K562 (cell line): Measurements from ENCODE around the gene SERPIND1. TPM values are rescaled to one million over a fixed set of nuclear protein-coding genes. Genes with fewer than 3 reads are reported as not detected.

Experiments
- DIDO1 ChIP-seq: fragments of 450-650 bp; IDR thresholded peaks from 2 replicates; pipeline ENCODE4 v1.6.1; 2016; ENCODE audit warnings: low read depth, missing biosample characterization, missing genetic modification characterization
- DNMT1 ChIP-seq: fragments of 450-650 bp; IDR thresholded peaks from 2 replicates; pipeline ENCODE4 v1.6.1; 2016; ENCODE audit warnings: antibody characterized with exemption, mild to moderate bottlenecking
- MAFK ChIP-seq: IDR thresholded peaks from 2 replicates; pipeline ENCODE4 v1.6.1; 2011; ENCODE audit warnings: low read length, improper control_type of control experiment
- MYBL2 ChIP-seq, 2 experiments: fragments of 450-650 bp in 1 of 2; sonication (generic) in 1 of 2; formaldehyde crosslinking in 1 of 2; IDR thresholded peaks; 2 replicates each; pipeline versions ENCODE4 v1.6.1 to v1.8.1; 2017 to 2022; ENCODE audit warnings: borderline replicate concordance in 1 of 2, inconsistent platforms in 1 of 2, low read depth in 1 of 2, mild to moderate bottlenecking in 1 of 2, missing genetic modification reagents in 1 of 2, moderate library complexity in 1 of 2
- NONO ChIP-seq, 2 experiments: fragments of 200-400 bp in 1 of 2; fragments of 450-650 bp in 1 of 2; formaldehyde crosslinking in 1 of 2; IDR thresholded peaks; 2 replicates each; pipeline ENCODE4 v1.6.1; 2017; ENCODE audit warnings: low read depth in 2 of 2, mild to moderate bottlenecking in 2 of 2, moderate library complexity in 2 of 2, low read length in 1 of 2
- PPARD ChIP-seq: fragments of 250-450 bp; sonication (Bioruptor Pico); IDR thresholded peaks from 2 replicates; pipeline ENCODE4 v1.8.0; 2022; ENCODE audit warnings: inconsistent platforms, mild to moderate bottlenecking, moderate library complexity
- RFX1 ChIP-seq: fragments of 450-650 bp; IDR thresholded peaks from 2 replicates; pipeline ENCODE4 v1.6.1; 2016; ENCODE audit warnings: mild to moderate bottlenecking, moderate library complexity
- RUNX1 ChIP-seq: sonication (generic); IDR thresholded peaks from 2 replicates; pipeline ENCODE4 v1.6.1; 2016; ENCODE audit warnings: antibody characterized with exemption, low read depth
- SAP30 ChIP-seq: fragments of 200-600 bp; sonication (generic); IDR thresholded peaks from 2 replicates; pipeline ENCODE4 v1.6.1; 2012; ENCODE audit warnings: borderline replicate concordance, low read depth, mild to moderate bottlenecking, moderate library complexity, low read length, control low read depth, inconsistent platforms; ENCODE audit not compliant: insufficient read depth, poor library complexity, severe bottlenecking
- SMAD2 ChIP-seq: fragments of 150-350 bp; IDR thresholded peaks from 2 replicates; pipeline ENCODE4 v1.6.1; 2014; ENCODE audit warnings: low read depth, mild to moderate bottlenecking, low read length
- TAF9B ChIP-seq: fragments of 450-650 bp; IDR thresholded peaks from 2 replicates; pipeline ENCODE4 v1.6.1; 2018; ENCODE audit warnings: mild to moderate bottlenecking; ENCODE audit not compliant: partially characterized antibody
- TEAD4 ChIP-seq, 2 experiments: sonication (generic) in 1 of 2; formaldehyde crosslinking in 1 of 2; IDR thresholded peaks; 2 replicates each; pipeline versions ENCODE4 v1.6.1 to v1.8.0; 2012 to 2022; ENCODE audit warnings: borderline replicate concordance in 1 of 2, inconsistent platforms in 1 of 2, low read length in 1 of 2, mild to moderate bottlenecking in 1 of 2, missing genetic modification reagents in 1 of 2
- XRCC4 ChIP-seq: IDR thresholded peaks from one replicate; pipeline ENCODE4 v1.6.1; 2011; ENCODE audit not compliant: insufficient read depth, insufficient read length; ENCODE audit errors: extremely low read depth
- ZC3H4 ChIP-seq: sonication (generic); formaldehyde crosslinking; IDR thresholded peaks from 2 replicates; pipeline ENCODE4 v1.9.0; 2021; ENCODE audit warnings: missing genetic modification reagents, borderline replicate concordance
- ZC3H8 ChIP-seq: fragments of 450-650 bp; IDR thresholded peaks from 2 replicates; pipeline ENCODE4 v1.6.1; 2017
- ZNF143 ChIP-seq: sonication (generic); formaldehyde crosslinking; IDR thresholded peaks from 2 replicates; pipeline ENCODE4 v1.9.0; 2022; ENCODE audit warnings: mild to moderate bottlenecking, missing genetic modification reagents
- ZNF764 ChIP-seq: fragments of 250-450 bp; sonication (Bioruptor Pico); IDR thresholded peaks from 2 replicates; pipeline ENCODE4 v1.4.0; 2020; ENCODE audit warnings: low read depth, mild to moderate bottlenecking, moderate library complexity
- polyA plus RNA-seq, 8 experiments: library from polyadenylated mRNA; depleted of rRNA in 4 of 8; stranded (reverse) in 5 of 8; unstranded in 3 of 8; fragments of >200 nt; fragmentation: Nextera tagmentation in 2 of 8; fragmentation: Illumina TruSeq in 1 of 8; extraction: Ambion mirVana in 2 of 8; extraction: Trizol in 1 of 8; gene quantifications; 2 replicates each; pipeline versions ENCODE4 v1.2.1 to v1.2.3, GENCODE V29; 2011 to 2014; ENCODE audit warnings: inconsistent platforms in 1 of 8, missing spikeins in 1 of 8
- total RNA-seq, 7 experiments: library from RNA; depleted of rRNA in 6 of 7; stranded (reverse); fragments of >200 nt in 6 of 7; fragmentation: Illumina TruSeq in 2 of 7; extraction: Trizol in 2 of 7; gene quantifications; 2 replicates each; pipeline versions ENCODE4 v1.2.1 to v1.2.3, GENCODE V29; 2011 to 2021; ENCODE audit warnings: low replicate concordance in 1 of 7
- TF ChIP-seq, protein P1 (sequence below): sonication (generic); formaldehyde crosslinking; IDR thresholded peaks from 2 replicates; pipeline ENCODE4 v1.8.1; 2023; ENCODE audit warnings: mild to moderate bottlenecking, missing genetic modification reagents
- TF ChIP-seq, protein P2 (sequence below), 2 experiments: fragments of 450-650 bp; conservative IDR thresholded peaks; 2 replicates each; pipeline ENCODE4 v1.6.1; 2017; ENCODE audit warnings: mild to moderate bottlenecking in 2 of 2, moderate library complexity in 2 of 2
- TF ChIP-seq, protein P3 (sequence below): fragments of 250-450 bp; sonication (Bioruptor Pico); IDR thresholded peaks from 2 replicates; pipeline ENCODE4 v1.8.0; 2022; ENCODE audit warnings: moderate library complexity, mild to moderate bottlenecking, inconsistent platforms
- TF ChIP-seq, protein P4 (sequence below): IDR thresholded peaks from 2 replicates; pipeline ENCODE4 v1.6.1; 2012; ENCODE audit warnings: low read depth, low read length, improper control_type of control experiment, borderline replicate concordance

SERPIND1 gene
- total and polyA plus RNA-seq, 9 of the 15 experiments (the other 6 are each of a cell fraction or from before 2014, with no cell fraction given), result 0.04 to 0.11 (median 0.09) TPM; not detected in 6

DNA sequence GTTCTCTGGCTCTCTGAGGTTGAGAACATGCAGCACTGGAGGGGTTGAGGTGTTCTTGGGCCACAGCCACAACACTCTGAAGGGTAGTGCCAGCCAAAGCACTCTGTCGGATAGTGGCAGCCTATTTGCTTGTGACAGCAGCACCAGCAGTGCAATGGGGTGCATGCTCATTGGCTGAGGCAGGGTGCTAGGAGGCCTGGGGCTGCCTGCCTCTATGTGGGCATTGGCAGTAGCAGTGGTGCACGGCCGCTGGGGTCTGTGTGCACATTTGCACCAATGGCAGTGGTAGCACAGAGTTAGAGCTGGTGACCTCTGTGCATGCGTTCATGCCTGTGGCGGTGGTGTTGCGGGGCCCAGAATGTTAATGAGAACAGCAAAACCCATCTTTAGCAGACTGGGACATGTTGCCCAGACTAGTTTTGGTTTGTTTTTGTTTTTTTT is 59.3 kb downstream of the SERPIND1 start (continued):
- TF ChIP-seq TAF9B (no peak), MYBL2 (IDR thresholded peaks at IDR 0.05; ENCODE audit: low read depth) (no peak), MYBL2 (CRISPR knock-in tag; IDR thresholded peaks at IDR 0.05; ENCODE audit: borderline replicate concordance) (no peak; the same call in 1 of the 2 replicates), NONO (IDR thresholded peaks at IDR 0.05; ENCODE audit: low read depth in 2 of 2, low read length in 1 of 2) (no peak), SMAD2 (no peak), SAP30 (no peak), MAFK (no peak), XRCC4 (no peak), ZC3H4 (0 out of 2 replicates have a peak, but pooled peaks have one; percentile 17), ZNF764 (no peak), DIDO1 (tag) (no peak), TEAD4 (IDR thresholded peaks at IDR 0.05; ENCODE audit: low read length) (no peak), TEAD4 (CRISPR knock-in tag; IDR thresholded peaks at IDR 0.05; ENCODE audit: borderline replicate concordance) (peak; percentile 88), RFX1 (no peak), ZNF143 (peak; percentile 52; the same call in 1 of the 2 replicates), DNMT1 (no peak), PPARD (CRISPR knock-in tag) (no peak), RUNX1 (no peak), ZC3H8 (no peak)
- TF ChIP-seq, protein P1, sequence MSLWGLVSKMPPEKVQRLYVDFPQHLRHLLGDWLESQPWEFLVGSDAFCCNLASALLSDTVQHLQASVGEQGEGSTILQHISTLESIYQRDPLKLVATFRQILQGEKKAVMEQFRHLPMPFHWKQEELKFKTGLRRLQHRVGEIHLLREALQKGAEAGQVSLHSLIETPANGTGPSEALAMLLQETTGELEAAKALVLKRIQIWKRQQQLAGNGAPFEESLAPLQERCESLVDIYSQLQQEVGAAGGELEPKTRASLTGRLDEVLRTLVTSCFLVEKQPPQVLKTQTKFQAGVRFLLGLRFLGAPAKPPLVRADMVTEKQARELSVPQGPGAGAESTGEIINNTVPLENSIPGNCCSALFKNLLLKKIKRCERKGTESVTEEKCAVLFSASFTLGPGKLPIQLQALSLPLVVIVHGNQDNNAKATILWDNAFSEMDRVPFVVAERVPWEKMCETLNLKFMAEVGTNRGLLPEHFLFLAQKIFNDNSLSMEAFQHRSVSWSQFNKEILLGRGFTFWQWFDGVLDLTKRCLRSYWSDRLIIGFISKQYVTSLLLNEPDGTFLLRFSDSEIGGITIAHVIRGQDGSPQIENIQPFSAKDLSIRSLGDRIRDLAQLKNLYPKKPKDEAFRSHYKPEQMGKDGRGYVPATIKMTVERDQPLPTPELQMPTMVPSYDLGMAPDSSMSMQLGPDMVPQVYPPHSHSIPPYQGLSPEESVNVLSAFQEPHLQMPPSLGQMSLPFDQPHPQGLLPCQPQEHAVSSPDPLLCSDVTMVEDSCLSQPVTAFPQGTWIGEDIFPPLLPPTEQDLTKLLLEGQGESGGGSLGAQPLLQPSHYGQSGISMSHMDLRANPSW (CRISPR knock-in tag), result no peak
- TF ChIP-seq, protein P2, sequence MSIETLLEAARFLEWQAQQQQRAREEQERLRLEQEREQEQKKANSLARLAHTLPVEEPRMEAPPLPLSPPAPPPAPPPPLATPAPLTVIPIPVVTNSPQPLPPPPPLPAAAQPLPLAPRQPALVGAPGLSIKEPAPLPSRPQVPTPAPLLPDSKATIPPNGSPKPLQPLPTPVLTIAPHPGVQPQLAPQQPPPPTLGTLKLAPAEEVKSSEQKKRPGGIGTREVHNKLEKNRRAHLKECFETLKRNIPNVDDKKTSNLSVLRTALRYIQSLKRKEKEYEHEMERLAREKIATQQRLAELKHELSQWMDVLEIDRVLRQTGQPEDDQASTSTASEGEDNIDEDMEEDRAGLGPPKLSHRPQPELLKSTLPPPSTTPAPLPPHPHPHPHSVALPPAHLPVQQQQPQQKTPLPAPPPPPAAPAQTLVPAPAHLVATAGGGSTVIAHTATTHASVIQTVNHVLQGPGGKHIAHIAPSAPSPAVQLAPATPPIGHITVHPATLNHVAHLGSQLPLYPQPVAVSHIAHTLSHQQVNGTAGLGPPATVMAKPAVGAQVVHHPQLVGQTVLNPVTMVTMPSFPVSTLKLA (conservative IDR thresholded peaks at IDR 0.05), result no peak
- TF ChIP-seq, protein P3, sequence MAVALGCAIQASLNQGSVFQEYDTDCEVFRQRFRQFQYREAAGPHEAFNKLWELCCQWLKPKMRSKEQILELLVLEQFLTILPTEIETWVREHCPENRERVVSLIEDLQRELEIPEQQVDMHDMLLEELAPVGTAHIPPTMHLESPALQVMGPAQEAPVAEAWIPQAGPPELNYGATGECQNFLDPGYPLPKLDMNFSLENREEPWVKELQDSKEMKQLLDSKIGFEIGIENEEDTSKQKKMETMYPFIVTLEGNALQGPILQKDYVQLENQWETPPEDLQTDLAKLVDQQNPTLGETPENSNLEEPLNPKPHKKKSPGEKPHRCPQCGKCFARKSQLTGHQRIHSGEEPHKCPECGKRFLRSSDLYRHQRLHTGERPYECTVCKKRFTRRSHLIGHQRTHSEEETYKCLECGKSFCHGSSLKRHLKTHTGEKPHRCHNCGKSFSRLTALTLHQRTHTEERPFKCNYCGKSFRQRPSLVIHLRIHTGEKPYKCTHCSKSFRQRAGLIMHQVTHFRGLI (CRISPR knock-in tag), result no peak
- TF ChIP-seq, protein P4, sequence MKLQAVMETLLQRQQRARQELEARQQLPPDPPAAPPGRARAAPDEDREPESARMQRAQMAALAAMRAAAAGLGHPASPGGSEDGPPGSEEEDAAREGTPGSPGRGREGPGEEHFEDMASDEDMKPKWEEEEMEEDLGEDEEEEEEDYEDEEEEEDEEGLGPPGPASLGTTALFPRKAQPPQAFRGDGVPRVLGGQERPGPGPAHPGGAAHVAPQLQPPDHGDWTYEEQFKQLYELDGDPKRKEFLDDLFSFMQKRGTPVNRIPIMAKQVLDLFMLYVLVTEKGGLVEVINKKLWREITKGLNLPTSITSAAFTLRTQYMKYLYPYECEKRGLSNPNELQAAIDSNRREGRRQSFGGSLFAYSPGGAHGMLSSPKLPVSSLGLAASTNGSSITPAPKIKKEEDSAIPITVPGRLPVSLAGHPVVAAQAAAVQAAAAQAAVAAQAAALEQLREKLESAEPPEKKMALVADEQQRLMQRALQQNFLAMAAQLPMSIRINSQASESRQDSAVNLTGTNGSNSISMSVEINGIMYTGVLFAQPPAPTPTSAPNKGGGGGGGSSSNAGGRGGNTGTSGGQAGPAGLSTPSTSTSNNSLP, result no peak
